Measurements from ENCODE around the gene SNX10. TPM values are rescaled to one million over a fixed set of nuclear protein-coding genes. Genes with fewer than 3 reads are reported as not detected.

The SNX10 gene
- total and polyA plus RNA-seq, 2 experiments from 2014 or later = 3.3 to 9.3 TPM

- DNase-seq (ENCODE audit: low read depth in 1 of 2, low spot score in 1 of 2) = no peak
- Histone ChIP-seq H3K4me1 (ENCODE audit: low read depth) (no peaks in the 10 kb centered on the region), H3K9me3 (ENCODE audit: low read depth) (no peaks in the 10 kb centered on the region), H3K27me3 (no peaks in the 10 kb centered on the region), H3K36me3 (no peaks in the 10 kb centered on the region), H3K4me3 (no peak overlapping the region), H3K27ac (no peak overlapping the region)
- TF ChIP-seq, protein P1, sequence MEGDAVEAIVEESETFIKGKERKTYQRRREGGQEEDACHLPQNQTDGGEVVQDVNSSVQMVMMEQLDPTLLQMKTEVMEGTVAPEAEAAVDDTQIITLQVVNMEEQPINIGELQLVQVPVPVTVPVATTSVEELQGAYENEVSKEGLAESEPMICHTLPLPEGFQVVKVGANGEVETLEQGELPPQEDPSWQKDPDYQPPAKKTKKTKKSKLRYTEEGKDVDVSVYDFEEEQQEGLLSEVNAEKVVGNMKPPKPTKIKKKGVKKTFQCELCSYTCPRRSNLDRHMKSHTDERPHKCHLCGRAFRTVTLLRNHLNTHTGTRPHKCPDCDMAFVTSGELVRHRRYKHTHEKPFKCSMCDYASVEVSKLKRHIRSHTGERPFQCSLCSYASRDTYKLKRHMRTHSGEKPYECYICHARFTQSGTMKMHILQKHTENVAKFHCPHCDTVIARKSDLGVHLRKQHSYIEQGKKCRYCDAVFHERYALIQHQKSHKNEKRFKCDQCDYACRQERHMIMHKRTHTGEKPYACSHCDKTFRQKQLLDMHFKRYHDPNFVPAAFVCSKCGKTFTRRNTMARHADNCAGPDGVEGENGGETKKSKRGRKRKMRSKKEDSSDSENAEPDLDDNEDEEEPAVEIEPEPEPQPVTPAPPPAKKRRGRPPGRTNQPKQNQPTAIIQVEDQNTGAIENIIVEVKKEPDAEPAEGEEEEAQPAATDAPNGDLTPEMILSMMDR (IDR thresholded peaks at IDR 0.05; ENCODE audit: low read depth, low read length) = no peak
Observed at GRCh38 chr7:26308551-26308950, 16.9 kb downstream of the SNX10 start.

DNA sequence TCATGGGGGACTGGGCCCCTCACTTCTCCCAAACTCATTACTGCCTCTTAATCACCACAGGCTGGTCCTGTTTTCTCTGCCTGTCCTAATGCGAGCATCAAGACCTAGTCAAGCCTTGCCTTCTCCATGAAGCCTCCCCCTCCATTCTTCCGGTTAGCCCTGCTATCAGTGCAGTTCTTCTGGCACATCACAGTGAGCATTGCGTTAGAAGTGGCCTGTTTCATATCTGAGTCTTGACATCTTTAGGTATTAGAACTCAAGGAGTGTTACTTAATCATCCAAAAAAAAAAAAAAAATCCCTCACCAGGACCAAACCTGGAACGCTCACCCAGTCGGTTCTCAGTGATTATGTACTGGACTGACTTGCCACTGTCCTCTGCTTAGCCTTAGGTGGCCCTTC lies 17.4 kb downstream of the SNX10 start:
- TF ChIP-seq, protein P1 (IDR thresholded peaks at IDR 0.05; ENCODE audit: low read depth, low read length) = no peak
- Histone ChIP-seq H3K4me1 (ENCODE audit: low read depth) (no peaks in the 10 kb centered on the region), H3K27ac (no peak overlapping the region), H3K9me3 (ENCODE audit: low read depth) (no peaks in the 10 kb centered on the region), H3K36me3 (no peaks in the 10 kb centered on the region), H3K4me3 (no peak overlapping the region), H3K27me3 (no peaks in the 10 kb centered on the region)
- peak in 1 of 2 donors; percentile 38 for DNase-seq (ENCODE audit: low read depth in 1 of 2, low spot score in 1 of 2)

DNA sequence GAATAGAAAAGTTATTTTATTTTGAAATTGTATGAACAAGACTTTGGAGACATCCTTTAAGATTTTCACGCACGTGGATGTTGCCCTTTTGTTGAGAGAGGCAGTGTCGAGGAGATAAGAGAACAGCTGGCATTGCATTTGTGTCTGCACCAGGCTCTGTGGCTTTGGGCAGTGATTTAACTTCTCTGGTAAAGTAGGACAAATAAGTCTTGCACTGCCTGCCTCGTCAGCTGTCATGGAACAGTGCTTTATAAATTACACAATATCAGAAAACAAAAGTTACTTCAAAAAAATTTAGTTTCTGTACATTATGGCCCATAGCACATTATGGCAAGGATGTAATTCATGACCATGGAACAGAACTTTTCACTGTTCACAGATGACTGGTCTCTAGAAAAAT lies 20.1 kb downstream of the SNX10 start:
- no peaks in the 10 kb centered on the region for H3K9me3 ChIP-seq (ENCODE audit: low read depth)
- no peaks in the 10 kb centered on the region for H3K36me3 ChIP-seq
- no peak overlapping the region for H3K4me3 ChIP-seq
- no peaks in the 10 kb centered on the region for H3K27me3 ChIP-seq
- no peak overlapping the region for H3K27ac ChIP-seq
- TF ChIP-seq, protein P1 (IDR thresholded peaks at IDR 0.05; ENCODE audit: low read depth, low read length) = no peak
- DNase-seq (ENCODE audit: low read depth in 1 of 2, low spot score in 1 of 2) = no peak
- H3K4me1 ChIP-seq (ENCODE audit: low read depth) = no peaks in the 10 kb centered on the region

DNA sequence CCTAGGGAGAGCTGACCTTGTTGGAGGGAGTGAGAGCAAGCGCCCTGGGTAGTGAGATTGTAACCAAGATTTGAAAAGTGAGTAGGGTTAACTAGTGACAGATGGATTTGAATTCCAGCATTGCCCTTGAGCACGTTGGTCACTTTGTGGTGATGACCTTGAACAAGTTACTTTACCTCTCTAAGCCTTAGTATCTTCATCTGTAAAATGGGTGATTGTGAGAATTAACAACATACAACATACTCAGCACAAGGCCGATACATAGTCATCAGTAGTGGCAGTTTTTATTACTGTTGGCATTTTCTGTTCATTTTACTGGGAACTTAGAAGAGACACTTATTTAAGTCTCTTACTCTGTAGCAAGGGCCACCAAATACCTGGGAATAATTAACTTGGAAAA lies 25.5 kb downstream of the SNX10 start:
- Histone ChIP-seq H3K9me3 (ENCODE audit: low read depth) (no peaks in the 10 kb centered on the region), H3K27me3 (no peaks in the 10 kb centered on the region), H3K27ac (no peak overlapping the region), H3K4me1 (ENCODE audit: low read depth) (no peaks in the 10 kb centered on the region), H3K36me3 (no peaks in the 10 kb centered on the region), H3K4me3 (no peak overlapping the region)
- no peak for DNase-seq (ENCODE audit: low read depth in 1 of 2, low spot score in 1 of 2)
- TF ChIP-seq, protein P1 (IDR thresholded peaks at IDR 0.05; ENCODE audit: low read depth, low read length) = no peak

GRCh38 chr7:26318921-26319320 lies 27.3 kb downstream of the SNX10 start:
- TF ChIP-seq, protein P1 (IDR thresholded peaks at IDR 0.05; ENCODE audit: low read depth, low read length) = no peak
- Histone ChIP-seq H3K27me3 (no peaks in the 10 kb centered on the region), H3K4me3 (no peak overlapping the region), H3K9me3 (ENCODE audit: low read depth) (no peaks in the 10 kb centered on the region), H3K36me3 (no peaks in the 10 kb centered on the region), H3K4me1 (ENCODE audit: low read depth) (no peaks in the 10 kb centered on the region), H3K27ac (no peak overlapping the region)
- no peak for DNase-seq (ENCODE audit: low read depth in 1 of 2, low spot score in 1 of 2)

DNA sequence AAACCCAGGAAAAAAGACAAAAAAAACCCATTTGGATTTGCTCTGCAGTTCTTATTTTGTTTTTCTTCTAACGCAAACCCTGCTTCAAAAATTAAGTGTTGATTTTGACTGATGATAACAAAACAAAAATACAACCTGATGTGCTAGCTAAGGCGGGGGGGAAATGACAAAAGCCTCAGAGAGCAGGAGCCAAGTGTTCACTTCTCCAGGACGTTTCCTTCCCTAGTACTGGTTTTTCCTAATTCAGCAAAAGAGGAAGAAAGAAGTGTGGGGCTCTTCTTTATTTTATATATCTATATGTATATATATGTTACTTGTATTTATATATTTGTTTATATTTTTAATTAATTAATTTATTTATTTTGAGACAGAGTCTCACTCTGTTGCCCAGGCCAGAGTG lies 28.0 kb downstream of the SNX10 start:
- TF ChIP-seq, protein P1 (IDR thresholded peaks at IDR 0.05; ENCODE audit: low read depth, low read length) = no peak
- Histone ChIP-seq H3K9me3 (ENCODE audit: low read depth) (no peaks in the 10 kb centered on the region), H3K36me3 (no peaks in the 10 kb centered on the region), H3K4me1 (ENCODE audit: low read depth) (no peaks in the 10 kb centered on the region), H3K27me3 (no peaks in the 10 kb centered on the region), H3K27ac (no peak overlapping the region), H3K4me3 (no peak overlapping the region)
- no peak for DNase-seq (ENCODE audit: low read depth in 1 of 2, low spot score in 1 of 2)
